Renal cortical epithelial cell (primary cell): ENCODE data around the gene CAD. TPM values are rescaled to one million over a fixed set of nuclear protein-coding genes. Genes with fewer than 3 reads are reported as not detected.
A peak's percentile ranks its signal among the peaks of the same experiment; 100 is the strongest.
"Not testable (repeated sequence)": the region's sequence is repeated elsewhere in the genome, so short reads cannot be mapped to it uniquely, and the experiment has no call there.

Experiments used
- DNase-seq: peaks from one replicate; pipeline ENCODE4 v3.0.0-alpha.2; 2011; ENCODE audit warnings: low read depth
- total RNA-seq: library from RNA; depleted of rRNA; stranded (reverse); fragments of >200 nt; gene quantifications from 2 replicates; pipeline ENCODE4 v1.2.3, GENCODE V29; 2014

Gene CAD
- 23.4 and 53.5 TPM in 2 replicates for total RNA-seq

DNA sequence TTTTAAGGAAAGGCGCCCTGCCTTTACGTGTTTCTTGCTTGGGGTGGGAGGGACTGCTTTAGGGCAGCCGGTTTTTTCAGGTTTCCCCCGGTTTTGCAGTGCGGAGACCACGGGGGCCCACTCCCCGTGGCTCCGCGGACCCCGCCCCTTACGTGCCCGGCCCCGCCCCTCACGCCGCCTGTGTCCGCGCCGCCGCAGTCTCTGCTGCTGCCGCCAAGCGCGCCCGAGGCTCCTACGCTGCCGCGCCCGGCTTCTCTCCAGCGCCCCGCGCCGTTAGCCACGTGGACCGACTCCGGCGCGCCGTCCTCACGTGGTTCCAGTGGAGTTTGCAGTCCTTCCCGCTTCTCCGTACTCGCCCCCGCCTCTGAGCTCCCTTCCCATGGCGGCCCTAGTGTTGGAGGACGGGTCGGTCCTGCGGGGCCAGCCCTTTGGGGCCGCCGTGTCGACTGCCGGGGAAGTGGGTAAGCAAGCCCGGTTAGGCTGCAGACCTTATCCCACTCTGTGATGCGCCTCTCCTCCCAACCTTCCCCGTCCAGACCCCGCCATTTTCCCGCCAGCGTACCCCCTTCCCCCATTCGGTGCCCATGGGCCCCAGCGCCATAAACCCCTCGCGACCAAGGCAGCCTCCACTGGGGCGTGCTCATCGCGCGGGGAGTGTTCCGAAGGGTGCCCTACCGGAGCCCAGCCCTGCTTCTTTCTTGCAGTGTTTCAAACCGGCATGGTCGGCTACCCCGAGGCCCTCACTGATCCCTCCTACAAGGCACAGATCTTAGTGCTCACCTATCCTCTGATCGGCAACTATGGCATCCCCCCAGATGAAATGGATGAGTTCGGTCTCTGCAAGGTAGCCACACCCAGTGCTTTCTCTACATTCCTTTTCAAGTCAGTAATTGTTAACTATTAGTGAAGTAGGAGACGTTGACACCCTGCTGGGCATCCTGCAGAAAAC is at the start of gene CAD:
CAD (plus strand) TSS at position 197 of the 949 bp plus-strand sequence; CDS start at position 380, 183 bp downstream.
- peak; percentile 59 for DNase-seq

DNA sequence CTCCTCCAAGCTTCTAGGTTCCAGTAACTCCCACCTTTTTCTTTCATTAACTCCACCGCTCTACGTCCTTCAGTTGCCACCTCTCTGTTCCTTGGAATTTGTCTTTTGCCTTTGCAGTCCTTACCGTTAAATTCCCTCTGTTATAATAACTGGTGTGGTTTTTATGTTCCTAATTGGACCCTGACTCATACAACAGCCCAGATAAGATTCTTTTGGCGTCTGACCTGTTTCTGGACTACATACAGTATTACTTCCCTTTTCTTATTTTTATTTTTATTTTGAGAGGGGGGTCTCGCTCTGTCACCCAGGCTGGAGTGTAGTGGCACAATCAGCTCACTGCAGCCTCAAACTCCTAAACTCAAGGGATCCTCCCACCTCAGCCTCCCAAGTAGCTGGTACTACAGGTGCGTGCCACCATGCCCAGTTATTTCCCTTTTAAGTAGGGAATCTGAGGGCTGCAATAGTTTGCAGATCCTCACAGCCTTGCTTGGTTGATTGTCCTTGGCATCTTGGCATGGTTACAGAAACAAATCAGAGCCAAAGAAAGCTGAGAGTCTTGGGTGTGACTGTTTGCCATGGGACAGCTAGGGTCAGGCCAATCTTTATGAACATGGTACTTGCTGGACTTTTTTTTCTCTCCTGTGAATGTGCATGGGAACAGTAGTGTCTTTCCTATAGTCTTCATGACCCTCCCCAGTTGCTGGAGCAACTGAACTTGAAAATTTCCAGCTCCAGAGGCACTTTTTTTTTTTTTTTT is 46.4 kb upstream of the CAD start:
- DNase-seq, result peak; percentile 12

DNA sequence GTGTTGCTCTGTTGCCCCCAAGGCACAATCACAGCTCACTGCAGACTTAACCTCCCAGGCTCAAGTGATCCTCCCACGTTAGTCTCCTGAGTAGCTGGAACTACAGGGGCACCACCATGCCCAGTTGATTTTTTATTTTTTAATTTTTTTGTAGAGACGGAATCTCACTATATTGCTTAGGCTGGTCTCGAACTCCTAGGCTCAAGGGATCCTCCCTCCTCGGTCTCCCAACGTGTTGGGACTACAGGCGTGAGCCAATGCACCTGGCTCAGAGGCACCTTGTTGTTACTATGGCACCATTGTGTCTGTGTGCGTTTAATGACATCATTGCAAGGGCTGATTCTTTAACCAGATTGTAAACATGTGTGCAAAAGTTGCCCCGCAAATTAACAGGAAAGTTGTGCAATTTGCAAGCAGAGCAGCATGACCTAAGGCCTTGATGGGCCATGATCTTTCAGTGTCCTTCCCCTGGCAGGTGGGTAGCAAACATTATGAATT is 45.8 kb upstream of the CAD start:
- DNase-seq, result no peak

DNA sequence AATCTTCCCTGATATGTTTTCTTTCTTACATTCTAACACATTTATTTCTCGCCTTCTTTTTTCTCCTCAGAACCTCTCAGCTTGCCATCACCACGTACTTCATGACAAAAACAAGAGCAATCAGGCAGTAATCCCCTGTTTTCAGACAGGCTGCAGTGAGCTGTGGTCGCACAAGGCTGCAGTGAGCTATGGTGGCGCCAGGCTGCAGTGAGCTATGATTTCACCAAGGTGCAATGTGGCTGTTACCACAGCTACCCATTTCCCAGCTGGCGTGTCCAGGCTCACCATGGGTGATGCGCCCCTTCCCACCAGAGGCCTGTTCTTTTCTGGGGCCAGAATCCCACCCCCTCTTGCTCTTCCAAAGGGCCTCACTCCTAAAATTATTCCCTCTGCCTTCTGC is 42.5 kb upstream of the CAD start:
- DNase-seq, result no peak

DNA sequence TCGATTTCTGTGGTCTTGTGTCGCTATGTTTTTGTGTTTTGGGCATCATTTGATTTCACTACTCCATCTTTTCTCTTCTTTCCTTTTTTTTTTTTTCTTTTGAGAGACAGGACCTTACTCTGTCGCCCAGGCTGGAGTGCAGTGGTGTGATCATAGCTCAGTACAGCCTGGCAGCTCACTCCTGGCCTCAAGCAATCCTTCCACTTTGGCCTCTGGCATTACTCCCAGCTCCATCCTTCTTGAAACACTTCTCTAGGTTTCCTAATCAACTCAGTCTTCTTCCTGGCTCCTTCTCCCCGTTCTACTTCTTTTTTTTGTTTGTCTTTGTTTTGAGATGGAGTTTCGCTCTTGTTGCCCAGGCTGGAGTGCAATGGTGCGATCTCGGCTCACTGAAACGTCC is 41.8 kb upstream of the CAD start:
- no peak for DNase-seq

DNA sequence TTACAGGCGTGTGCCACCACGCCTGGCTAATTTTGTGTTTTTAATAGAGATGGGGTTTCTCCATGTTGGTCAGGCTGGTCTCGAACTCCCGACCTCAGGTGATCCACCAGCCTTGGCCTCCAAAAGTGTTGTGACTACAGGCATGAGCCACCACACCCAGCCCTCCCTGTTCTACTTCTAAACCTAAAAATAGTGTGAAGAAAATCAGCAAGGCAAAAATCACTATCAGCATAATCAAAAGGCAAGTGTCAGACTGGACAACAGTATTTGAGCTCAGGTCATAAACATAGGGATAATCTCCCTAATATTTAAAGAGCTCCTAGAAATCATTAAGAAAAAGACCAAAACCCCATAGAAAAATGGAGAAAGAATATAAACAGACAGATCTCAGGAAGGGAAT is 41.4 kb upstream of the CAD start:
- DNase-seq, result not testable (repeated sequence)

DNA sequence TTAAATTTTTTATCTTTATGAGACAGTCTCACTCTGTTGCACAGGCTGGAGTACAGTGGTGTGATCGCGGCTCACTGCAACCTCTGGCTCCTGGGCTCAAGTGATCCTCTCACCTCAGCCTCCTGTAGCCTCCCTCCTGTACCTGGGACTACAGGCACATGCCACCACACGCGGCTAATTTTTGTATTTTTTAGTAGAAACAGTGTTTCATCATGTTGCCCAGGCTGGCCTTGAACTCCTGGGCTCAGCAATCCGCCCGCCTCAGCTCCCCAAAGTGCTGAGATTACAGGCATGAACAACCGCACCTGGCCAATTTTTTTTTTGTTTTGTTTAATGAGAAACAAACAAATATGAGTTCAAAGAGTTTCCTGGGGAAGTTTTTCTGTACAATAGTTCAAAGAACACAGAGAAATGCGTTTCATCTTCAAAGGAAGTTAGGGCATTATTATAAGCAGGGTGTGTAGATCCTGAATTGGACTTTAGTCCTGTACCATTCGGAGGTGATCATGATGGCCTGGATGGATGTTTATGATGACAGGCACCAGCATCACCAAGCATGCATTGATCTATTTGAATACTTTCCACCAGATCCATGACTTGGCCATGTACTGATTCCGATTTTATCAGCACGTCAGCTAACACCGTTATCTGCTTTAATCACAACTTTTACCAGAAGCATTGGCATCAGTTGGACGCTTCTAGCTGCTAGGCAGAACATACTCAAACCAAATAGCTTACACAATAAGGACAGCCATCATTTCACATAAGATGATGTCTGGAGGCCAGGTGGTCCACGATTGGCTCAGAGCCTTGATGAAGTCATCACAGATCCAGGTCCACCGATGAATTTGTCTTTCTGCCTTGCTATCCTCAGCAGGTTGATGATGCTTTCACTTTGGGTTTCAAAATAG is 39.5 kb upstream of the CAD start:
- no peak for DNase-seq

DNA sequence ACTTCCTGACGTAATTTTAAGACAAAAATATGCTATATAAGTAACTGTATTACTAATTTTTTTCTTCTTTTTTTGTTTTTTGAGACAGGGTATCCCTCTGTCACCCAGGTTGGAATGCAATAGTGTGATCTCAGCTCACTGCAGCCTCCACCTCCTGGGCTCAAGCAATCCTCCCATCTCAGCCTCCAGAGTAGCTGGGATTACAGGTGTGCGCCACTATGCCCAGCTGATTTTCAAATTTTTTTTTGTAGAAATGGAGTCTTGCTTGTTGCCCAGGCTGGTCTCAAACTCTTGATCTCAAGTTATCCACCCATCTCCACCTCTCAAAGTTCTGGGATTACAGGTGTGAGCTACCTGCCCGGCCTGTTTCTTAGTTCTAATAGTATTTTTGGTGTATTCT is 38.7 kb upstream of the CAD start:
- DNase-seq, result no peak

DNA sequence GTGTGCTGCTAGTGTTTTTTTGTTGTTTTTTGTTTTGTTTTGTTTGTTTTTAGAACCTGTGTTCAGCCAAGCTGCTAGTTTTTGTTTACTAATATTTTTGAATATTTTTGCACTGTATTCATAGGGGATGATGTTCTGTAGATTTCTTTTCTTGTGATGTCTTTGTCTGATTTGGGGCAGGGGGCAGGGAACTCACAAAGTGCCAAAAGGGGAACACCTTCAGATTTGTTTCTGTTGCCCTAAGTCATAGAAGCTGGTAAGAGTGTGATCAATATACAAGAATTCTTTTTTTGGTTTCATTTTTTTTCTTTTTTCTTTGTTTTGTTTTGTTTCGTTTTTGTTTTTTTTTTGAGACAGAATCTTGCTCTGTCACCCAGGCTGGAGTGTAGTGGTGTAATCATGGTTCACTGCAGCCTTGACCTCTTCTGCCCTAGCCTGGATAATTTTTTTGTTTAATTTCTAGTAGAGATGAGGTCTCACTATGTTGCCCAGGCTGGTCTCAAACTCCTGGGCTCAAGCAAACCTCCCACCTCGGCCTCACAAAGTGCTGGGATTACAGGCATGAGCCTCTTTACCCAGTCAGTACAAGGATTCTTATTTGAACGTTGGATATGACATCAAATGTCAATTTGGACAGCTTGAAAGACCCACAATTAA is 37.7 kb upstream of the CAD start:
- no peak for DNase-seq

DNA sequence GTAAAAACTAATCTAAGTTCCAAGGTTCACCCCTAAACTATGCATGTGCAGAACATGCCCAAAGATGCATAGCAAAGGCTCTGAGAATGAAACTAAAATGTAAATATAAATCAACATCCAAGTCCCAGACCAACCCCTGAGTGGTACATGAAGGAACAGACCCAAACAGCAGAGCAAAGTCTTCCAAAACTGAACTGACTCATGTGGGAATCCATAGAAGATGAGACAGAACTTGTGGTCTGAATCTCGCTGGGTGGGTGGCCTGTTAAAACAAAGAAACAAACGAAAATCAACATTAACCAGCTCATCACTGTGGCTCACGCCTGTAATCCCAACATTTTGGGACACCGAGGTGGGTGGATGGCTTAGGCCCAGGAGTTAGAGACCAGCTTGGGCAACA is 34.8 kb upstream of the CAD start:
- DNase-seq, result no peak

DNA sequence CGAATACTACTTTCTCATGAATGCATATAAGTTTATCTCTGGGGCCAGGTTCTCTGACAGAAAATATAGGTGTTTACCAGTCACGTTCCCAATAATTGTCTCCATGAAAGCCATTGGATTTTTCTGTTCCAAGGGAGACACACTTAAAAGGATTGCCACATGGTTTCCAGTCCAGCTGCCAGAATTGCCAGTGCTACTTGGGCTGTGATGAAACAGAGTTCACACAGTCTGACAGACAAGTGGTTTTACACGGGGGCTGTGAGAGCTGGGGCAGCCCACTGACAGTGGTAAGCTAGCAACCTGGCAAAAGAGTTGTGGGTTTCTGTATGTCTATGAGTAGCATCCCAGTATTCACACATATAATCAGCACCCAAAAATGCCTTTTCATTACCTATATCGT is 33.1 kb upstream of the CAD start:
- DNase-seq, result no peak

DNA sequence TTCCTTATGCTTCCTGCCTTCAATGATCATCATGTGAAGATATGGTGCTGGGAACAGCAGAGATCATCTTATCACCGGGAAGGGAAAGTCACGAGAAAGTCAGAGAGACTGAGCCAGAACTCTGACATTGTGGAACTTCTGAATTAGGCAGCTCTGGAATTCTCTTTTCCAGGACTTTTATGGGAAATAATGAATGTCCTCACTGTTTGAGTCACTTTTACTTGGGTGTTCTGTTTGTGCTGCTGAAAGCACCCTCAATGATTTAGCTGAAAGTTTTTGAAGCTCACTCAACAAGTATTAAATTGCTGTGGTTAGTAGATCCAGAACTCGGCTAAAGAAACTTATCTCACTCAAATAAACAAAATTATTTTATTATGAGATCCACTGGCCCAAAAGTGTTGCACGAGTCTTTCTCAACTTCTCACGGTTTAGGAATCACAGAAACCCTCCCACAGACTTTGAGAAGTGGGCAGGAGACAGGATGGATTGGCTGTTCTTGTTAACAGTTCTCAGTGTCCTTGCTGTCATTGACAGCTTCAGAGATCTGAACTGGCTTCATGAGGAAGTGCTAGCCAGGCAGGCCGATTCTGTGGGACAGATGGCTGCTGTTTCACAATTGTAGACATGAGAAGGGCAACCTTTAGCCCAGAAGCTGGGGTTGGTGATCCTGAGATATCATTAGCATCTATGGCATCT is 31.7 kb upstream of the CAD start:
- no peak for DNase-seq

DNA sequence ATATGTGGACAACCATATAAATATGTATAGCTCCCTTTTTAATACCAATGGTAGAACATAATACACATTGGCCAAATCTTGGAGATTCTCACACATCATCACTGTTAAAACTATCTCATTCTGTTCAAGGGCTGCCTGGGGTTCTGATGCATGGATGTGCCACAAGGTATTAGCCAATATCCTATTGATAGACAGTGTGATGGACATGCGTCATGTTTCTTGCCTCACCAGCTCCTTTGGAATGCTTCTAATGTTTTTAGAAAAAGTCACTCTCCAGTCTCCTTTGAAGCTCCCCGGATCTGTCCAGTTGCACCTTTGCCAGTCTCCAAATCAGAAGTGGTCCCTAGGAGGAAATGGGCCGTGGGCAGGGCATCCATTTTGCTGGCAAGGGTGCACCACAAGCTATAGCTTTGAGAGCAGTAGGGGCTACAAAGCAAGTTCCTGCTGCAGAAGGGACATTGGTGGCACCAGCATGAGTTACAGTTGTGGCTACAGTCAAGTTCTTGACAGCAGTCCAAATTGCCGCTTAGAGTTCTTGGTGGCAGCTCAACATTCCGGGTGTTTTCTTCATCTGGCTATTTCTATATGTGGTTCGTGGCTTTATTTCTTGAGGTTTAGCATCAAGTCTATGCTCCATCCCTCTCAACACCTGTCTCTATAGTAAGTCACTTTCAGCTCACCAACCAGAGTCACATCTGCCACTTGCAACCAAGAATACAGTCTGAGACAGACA is 30.4 kb upstream of the CAD start:
- no peak for DNase-seq

DNA sequence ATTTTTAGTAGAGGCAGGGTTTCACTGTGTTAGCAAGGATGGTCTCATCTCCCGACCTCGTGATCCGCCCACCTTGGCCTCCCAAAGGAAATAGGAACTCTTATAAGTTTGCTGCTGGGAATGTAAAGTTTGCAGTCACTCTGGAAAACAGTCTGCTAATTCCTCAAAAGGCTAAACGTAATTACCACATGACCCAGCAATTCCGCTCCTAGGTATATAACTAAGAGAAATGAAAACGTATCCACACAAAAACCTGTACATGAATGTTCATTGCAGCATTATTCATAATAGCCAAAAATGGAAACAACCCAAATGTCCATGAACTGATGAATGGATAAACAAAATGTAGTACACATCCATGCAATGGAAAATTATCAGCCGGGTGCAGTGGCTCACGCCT is 27.2 kb upstream of the CAD start:
- DNase-seq, result no peak

DNA sequence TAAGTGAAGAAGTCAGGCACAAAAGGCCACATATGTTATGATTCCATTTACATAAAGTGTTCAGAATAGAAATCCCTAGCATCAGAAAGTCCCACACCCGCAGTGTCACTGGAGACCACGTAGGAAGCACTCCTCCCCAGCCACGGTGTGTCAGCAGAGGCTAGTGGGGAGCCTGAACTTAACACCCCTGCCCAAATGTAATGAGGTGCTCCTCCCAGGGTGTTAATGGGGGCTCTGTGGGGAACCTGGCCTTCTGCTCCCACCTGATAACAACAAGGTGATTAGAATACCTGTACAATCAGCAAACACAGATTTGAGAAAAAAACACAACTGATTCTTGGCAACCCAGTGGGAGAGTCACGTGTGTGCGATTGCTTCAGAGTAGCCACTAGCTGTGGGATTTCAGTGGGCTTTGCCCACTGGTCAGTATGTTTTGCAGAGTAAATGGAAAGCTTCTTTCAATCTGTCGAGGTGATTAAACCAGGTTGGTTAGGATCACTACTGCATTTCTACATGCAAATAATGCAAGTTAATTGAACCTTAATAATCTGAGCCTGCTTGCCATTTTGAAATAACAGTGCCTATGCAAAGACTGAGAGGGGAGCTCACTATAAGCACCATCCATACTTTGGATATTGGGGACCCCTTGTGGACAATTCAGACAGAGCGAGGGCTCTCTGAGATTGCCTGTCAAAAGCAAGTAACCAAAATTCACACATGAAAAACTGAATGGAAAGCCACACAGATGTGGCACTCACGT is 25.9 kb upstream of the CAD start:
- DNase-seq, result peak; percentile 49

DNA sequence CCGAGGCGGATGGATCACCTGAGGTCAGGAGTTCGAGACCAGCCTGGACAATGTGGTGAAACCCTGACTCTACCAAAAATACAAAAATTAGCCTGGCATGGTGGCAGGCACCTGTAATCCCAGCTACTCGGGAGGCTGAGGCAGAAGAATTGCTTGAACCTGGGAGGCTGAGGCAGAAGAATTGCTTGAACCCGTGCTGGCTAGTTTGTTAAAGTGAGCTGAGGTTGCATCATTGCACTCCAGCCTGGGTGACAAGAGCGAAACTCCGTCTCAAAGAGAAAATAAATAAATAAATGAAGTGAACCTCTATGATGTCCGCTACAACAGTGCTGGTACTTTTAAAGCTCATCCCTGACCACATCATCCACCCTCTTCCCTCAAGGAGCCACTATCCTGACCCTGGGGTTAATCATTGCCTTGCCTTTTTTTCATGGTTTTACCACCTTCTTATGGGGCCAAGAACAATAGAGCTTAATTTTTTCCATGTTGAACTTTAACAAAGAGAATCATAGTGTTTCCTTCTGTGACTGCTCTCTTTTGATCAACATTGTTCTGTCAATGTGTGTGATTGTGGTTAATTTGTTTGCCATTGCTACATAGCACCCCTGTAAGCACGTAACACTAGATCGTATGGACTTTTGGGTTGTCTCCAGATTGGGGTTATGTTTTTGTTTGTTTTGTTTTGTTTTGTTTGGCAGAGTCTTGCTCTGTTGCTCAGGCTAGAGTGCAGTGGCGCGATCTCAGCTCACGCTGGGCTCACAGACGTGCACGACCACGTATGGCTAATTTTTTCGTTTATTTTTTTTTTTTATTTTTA is 22.4 kb upstream of the CAD start:
- DNase-seq, result peak; percentile 95

DNA sequence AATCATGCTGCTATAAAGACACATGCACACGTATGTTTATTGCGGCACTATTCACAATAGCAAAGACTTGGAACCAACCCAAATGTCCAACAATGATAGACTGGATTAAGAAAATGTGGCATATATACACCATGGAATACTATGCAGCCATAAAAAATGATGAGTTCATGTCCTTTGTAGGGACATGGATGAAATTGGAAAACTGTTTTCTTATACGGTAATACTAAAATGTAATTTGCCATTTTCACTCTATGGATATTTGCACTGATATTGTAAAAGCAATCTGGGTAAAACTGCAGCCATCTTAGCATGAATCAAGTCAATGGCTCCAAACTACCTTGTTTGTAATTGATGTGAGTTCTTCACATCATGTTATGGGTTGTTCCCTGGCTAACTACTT is 21.4 kb upstream of the CAD start:
- not testable (repeated sequence) for DNase-seq

DNA sequence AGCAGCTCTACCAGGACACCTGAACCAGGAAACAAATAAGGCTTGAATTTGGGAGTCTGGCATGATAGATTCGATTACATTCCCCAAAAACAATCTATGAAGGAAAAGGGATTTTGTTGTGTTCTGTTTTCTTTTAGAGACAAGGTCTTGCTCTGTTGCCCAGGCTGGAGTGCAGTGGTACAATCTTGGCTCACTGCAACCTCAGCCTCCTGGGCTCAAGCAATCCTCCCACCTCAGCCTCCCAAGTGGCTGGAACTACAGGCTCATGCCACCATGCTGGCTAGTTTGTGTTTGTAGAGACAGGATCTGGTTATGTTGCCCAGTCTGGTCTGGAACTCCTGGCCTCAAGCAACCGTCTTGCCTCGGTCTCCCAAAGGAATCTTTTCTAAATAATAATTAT is 19.1 kb upstream of the CAD start:
- not testable (repeated sequence) for DNase-seq
